GM19395 (cell line): ENCODE results near the gene ATXN2.
A peak's percentile ranks its signal among the peaks of the same experiment; 100 is the strongest.
"Not testable (repeated sequence)": the region's sequence is repeated elsewhere in the genome, so short reads cannot be mapped to it uniquely, and the experiment has no call there.

Source experiments
- ATAC-seq: cut with Tn5 transposase; IDR thresholded peaks from one replicate; pipeline ENCODE4 v1.9.1; 2021; ENCODE audit warnings: mild to moderate bottlenecking, moderate library complexity; ENCODE audit not compliant: unreplicated experiment

The ATXN2 gene

GRCh38 chr12:111602348-111602747 is 3.2 kb upstream of the ATXN2 start:
- ATAC-seq, result no peak

DNA sequence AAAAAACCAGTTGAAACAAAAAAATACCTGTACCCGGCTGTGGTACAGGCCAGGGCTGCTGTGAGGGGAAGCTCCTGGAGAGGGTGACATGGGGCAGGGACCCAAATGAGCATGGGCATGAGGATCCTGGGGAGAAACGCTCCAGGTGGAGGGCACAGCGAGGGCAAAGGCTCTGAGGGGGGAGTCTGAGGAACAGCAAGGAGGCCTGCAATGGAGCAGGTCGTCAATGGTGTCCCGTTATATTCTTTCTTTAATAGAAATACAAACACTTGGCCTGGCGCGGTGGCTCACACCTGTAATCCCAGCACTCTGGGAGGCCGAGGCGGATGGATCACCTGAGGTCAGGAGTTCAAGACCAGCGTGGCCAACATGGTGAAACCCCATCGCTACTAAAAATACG is 1.9 kb upstream of the ATXN2 start:
- ATAC-seq, result not testable (repeated sequence)

GRCh38 chr12:111600205-111600642 is 1.1 kb upstream of the ATXN2 start:
- no peak for ATAC-seq

GRCh38 chr12:111599453-111600204 is 514 bp upstream of the ATXN2 start:
- peak; percentile 72 for ATAC-seq

GRCh38 chr12:111597831-111598636 is 1.1 kb downstream of the ATXN2 start:
- peak; percentile 5 for ATAC-seq

- no peak for ATAC-seq
Measured at GRCh38 chr12:111596985-111597830, 1.9 kb downstream of the ATXN2 start.

DNA sequence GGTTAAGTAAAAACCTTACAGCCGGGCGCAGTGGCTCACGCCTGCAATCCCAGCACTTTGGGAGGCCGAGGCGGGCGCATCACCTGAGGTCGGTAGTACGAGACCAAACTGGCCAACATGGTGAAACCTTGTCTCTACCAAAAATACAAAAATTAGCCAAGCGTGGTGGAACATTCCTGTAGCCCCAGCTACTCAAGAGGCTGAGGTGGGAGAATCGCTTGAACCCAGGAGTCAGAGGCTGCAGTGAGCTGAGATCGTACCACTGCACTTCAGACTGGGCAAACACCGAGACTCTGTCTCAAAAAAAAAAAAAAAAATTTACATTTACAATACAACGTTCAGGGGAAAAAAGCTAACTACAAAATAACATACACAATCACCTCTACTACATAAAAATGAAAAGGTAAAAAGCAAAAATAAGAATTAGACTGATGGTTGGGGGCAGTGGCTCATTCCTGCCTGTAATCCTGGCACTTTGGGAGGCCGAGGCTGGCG is 3.7 kb downstream of the ATXN2 start:
- ATAC-seq, result not testable (repeated sequence)

GRCh38 chr12:111591399-111592010 is 7.6 kb downstream of the ATXN2 start:
- ATAC-seq, result not testable (repeated sequence)

- ATAC-seq, result no peak
Measured at GRCh38 chr12:111590552-111590951, 8.6 kb downstream of the ATXN2 start.

DNA sequence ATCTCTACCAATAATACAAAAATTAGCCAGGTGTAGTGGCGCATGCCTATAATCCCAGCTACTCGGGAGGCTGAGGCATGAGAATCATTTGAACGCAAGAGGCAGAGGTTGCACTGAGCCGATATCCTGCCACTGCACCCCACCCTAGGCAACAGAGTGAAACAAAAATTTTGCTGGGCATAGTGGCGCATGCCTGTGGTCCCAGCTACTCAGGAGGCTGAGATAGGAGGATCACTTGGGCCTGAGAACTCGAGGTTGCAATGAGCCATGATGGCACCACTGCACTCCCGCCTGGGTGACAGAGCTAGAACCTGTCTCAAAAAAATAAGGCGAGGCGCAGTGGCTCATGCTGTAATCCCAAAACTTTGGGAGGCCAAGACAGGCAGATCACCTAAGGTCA is 9.5 kb downstream of the ATXN2 start:
- no peak for ATAC-seq

DNA sequence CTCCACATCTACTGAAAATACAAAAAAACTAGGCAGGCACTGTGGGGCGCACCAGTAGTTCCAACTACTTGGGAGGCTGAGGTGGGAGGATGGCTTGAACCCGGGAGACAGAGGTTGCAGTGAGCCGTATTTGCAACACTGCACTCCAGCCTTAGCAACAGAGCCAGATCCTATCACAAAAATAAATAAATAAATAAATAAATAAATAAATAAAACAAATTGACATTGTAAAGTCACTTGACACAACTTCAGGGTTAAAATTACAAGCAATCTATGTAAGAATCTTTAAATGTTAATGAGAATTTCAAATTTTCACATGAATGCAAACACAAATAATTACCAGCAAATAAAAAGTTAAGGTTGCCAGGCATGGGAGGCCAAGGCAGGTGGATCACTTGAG is 11.1 kb downstream of the ATXN2 start:
- ATAC-seq, result no peak

GRCh38 chr12:111586986-111587385 is 12.1 kb downstream of the ATXN2 start:
- ATAC-seq, result no peak

GRCh38 chr12:111585690-111586089 is 13.4 kb downstream of the ATXN2 start:
- no peak for ATAC-seq

DNA sequence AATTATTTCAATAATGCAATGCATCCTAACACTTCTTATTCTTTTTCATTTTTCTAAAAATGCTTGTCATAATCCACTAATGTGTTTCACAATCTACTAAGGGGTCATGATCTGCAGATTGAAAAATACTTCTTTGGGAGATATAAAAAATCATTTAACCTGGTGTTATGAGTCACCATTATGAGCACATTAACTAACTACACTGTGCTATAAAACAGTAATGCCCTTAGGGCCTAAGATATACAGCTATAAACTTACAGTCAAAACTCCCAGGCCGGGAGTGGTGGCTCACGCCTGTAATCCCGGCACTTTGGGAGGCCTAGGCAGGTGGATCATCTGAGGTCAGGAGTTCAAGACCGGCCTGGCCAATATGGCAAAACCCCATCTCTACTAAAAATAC is 14.2 kb downstream of the ATXN2 start:
- no peak for ATAC-seq

DNA sequence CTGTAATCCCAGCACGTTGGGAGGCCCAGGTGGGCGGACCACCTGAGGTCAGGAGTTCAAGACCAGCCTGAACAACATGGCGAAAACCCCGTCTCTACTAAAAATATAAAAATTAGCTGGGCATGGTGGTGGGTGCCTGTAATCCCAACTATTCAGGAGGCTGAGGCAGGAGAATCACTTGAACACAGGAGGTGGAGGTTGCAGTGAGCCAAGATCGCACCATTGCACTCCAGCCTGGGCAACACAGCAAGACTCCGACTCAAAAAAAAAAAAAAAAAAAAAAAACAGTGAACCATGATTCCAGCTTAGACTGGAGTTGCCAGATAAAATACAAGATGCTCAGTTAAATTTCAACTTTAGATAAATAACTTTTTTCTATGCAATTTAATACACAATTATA is 15.6 kb downstream of the ATXN2 start:
- not testable (repeated sequence) for ATAC-seq

DNA sequence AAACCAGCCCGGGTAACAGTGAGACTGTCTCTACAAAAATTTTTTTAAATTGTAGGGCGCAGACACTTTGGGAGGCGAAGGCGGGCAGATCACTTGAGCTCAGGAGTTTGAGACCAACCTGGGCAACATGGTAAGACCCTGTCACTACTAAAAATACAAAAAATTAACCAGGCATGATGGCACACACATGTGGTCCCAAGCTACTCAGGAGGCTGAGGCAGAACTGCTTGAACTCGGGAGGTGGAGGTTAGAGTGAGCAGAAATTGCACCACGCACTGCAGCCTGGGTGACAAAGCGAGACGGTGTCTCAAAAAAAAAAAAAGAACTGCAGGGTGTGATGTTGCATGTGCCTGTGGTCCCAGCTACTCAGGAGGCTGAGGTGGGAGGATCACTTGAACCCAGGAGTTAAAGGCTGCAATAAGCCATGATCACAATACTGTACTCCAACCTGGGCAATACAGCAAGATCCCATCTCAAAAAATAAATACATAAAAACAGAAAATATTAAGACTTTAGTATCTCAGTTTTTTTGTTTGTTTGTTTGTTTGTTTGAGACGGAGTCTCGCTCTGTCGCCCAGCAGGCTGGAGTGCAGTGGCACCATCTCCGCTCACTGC is 16.9 kb downstream of the ATXN2 start:
- ATAC-seq, result no peak

GRCh38 chr12:111581434-111582132 is 17.5 kb downstream of the ATXN2 start:
- no peak for ATAC-seq

DNA sequence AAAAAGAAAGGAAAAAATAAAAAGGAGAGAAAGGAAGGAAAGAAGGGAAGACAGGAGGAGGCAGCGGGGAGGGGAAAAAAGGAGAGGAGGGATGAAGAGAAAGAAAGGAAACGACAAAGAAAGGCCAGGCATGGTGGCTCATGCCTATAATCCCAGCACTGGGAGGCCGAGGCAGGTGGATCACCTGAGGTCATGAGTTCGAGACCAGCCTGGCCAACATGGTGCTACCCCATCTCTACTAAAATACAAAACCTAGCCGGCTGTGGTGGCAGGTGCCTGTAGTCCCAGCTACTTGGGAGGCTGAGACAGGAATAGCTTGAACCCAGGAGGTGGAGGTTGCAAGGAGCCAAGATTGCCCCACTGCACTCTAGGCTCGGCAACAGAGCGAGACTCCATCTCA is 18.4 kb downstream of the ATXN2 start:
- no peak for ATAC-seq

DNA sequence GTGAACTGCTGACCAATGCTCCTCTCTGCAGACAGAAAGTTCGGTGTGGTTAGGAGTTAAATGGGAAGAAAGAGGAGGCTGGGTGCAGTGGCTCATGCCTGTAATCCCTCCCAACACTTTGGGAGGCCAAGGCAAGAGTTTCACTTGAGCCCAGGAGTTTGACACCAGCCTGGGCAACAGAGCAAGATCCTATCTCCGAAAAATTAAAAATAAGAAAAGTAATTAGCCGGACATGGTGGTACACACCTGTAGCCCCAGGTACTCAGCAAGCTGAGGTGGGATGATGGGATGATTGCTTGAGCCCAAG is 19.0 kb downstream of the ATXN2 start:
- ATAC-seq, result no peak

- no peak for ATAC-seq
Measured at GRCh38 chr12:111578971-111579340, 20.2 kb downstream of the ATXN2 start.
